H1 (cell line): Measurements from ENCODE around the gene TWSG1. TPM values are rescaled to one million over a fixed set of nuclear protein-coding genes. Genes with fewer than 3 reads are reported as not detected.

Source experiments
- EP300 ChIP-seq, 2 experiments: IDR thresholded peaks; 1 replicate in 1 of 2; 2 replicates in 1 of 2; pipeline ENCODE4 v1.6.1; 2011 to 2012; ENCODE audit warnings: low read depth in 2 of 2, low read length in 2 of 2, mild to moderate bottlenecking in 2 of 2, borderline replicate concordance in 1 of 2, inconsistent platforms in 1 of 2, moderate library complexity in 1 of 2
- ZNF274 ChIP-seq: IDR thresholded peaks from 2 replicates; pipeline ENCODE4 v1.7.0; 2012; ENCODE audit warnings: low read length, borderline replicate concordance; ENCODE audit errors: extremely low read depth
- polyA plus RNA-seq, 7 experiments: library from polyadenylated mRNA; depleted of rRNA in 3 of 7; stranded (reverse) in 5 of 7; unstranded in 2 of 7; fragments of >200 nt in 5 of 7; fragments of 200-250 nt in 2 of 7; gene quantifications; 1 replicate in 5 of 7; 2 replicates in 1 of 7; 4 replicates in 1 of 7; pipeline versions ENCODE4 v1.2.1 to v1.2.3, GENCODE V29; 2011 to 2013; ENCODE audit warnings: missing spikeins in 2 of 7, mixed read lengths in 2 of 7
- total RNA-seq: library from RNA; stranded (reverse); fragmentation: NEBNext Ultra II Directional; extraction: Animal tissue kit (Norgen Biotek cat#: 25700); gene quantifications from 2 replicates; pipeline ENCODE4 v1.2.1, GENCODE V29; 2021

Gene TWSG1
- total and polyA plus RNA-seq, 2 of the 8 experiments (the other 6 are each of a cell fraction or from before 2014, with no cell fraction given) = 11.8 to 19.8 TPM

DNA sequence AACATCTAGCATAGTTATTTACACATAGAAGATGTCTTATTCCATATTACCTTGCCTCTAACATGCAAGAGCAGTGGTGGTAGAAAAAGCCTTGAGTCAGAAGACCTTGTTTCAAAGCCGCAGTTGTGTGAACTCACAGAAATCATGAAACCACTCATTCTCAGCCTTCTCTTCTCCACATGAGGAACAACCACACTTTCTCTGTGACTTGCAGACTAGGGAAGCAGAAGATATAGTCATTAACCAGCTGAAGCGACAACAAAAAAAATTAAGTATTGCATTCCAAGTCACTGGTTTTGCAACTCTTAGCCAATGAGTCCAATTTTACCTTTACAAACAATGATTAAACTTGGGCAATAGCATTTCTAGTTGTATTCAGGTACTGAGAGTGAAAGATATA, 19.0 kb downstream of the TWSG1 start (continued):
- TF ChIP-seq EP300 (IDR thresholded peaks at IDR 0.05; ENCODE audit: borderline replicate concordance in 1 of 2, low read depth in 2 of 2, low read length in 2 of 2) = no peak
- TF ChIP-seq ZNF274 = no peak
